HUES48 (cell line): Measurements from ENCODE around the gene PPP2R3C.
"Not testable (repeated sequence)": the region's sequence is repeated elsewhere in the genome, so short reads cannot be mapped to it uniquely, and the experiment has no call there.

Experiments used
- H3K27ac ChIP-seq: one replicate; pipeline ENCODE4 v1.7.0; 2013; ENCODE audit warnings: low read depth, low read length, inconsistent platforms
- H3K27me3 ChIP-seq: 2 replicates; pipeline ENCODE4 v1.6.1; 2013; ENCODE audit warnings: mild to moderate bottlenecking, low read length; ENCODE audit not compliant: control insufficient read depth, insufficient read depth
- H3K36me3 ChIP-seq: 2 replicates; pipeline ENCODE4 v1.6.1; 2013; ENCODE audit warnings: low read length; ENCODE audit not compliant: control insufficient read depth, insufficient read depth
- H3K4me1 ChIP-seq: 2 replicates; pipeline ENCODE4 v1.6.1; 2013; ENCODE audit warnings: mild to moderate bottlenecking, low read length; ENCODE audit not compliant: control insufficient read depth, insufficient read depth
- H3K4me3 ChIP-seq: 2 replicates; pipeline ENCODE4 v1.5.1; 2013; ENCODE audit warnings: mild to moderate bottlenecking, low read depth, low read length
- H3K9ac ChIP-seq: 2 replicates; pipeline ENCODE4 v1.6.1; 2013; ENCODE audit warnings: mild to moderate bottlenecking, low read depth, low read length, moderate library complexity
- H3K9me3 ChIP-seq: 2 replicates; pipeline ENCODE4 v1.6.1; 2013; ENCODE audit warnings: low read length; ENCODE audit not compliant: control insufficient read depth, insufficient read depth

PPP2R3C gene

DNA sequence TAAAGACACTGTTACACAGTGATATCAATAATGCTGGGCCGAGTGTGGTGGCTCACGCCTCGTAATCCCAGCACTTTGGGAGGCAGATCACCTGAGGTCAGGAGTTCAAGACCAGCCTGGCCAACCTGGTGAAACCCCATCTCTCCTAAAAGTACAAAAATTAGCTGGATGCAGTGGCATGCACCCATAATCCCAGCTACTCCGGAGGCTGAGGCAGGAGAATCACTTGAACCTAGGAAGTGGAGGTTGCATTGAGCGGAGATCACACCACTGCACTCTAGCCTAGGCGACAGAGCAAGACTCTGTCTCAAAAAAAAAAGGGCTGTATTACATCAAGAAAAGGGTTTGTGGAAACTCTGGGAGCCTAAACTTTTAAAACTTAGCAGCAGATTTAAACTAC, 27.1 kb downstream of the PPP2R3C start:
- not testable (repeated sequence) for H3K9me3 ChIP-seq, H3K4me3 ChIP-seq, H3K27ac ChIP-seq, H3K27me3 ChIP-seq, H3K4me1 ChIP-seq, H3K9ac ChIP-seq
- peaks cover 76% of the 10 kb centered on the region for H3K36me3 ChIP-seq

DNA sequence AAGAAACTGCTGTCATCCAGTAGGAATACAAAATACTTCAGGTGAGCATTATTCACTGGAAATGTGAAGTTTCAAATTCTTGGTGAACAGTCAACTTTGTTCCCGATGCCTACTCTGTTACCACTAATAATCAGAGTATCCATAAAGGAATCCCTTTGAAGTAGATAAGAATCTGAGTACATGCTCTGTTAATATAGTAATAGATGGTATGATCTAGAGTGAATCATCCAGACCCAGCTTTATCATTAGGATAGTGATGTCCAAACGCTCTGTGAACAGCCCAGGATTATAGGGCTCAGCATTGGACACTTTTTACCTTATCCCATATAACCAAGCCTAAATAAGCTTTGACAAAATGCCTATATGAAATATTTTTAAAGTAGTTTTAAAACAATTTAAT, 33.3 kb downstream of the PPP2R3C start:
- H3K4me1 ChIP-seq = no peaks in the 10 kb centered on the region
- H3K9ac ChIP-seq = no peak overlapping the region
- H3K27ac ChIP-seq = no peak overlapping the region
- peaks cover 71% of the 10 kb centered on the region for H3K36me3 ChIP-seq
- H3K27me3 ChIP-seq = no peaks in the 10 kb centered on the region
- no peaks in the 10 kb centered on the region for H3K9me3 ChIP-seq
- H3K4me3 ChIP-seq = no peak overlapping the region

DNA sequence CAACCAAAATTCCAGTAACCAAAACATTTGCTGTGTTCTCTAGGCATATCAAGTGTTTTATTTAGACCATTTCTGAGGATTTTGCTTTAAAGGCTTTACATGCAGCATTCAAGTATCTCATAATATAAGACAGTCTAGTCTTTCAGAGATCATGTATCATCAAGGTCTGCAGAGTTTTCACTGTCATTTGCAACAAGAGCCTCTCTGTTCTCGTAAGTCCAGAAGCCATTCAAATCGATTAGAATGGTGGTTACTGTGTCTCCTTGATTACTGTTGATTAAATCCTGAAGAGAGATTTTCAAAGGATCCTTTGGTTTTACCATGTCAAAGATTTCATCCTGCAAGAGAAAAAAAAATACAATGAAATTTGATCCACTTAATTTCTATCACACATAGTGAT, 36.3 kb downstream of the PPP2R3C start:
- H3K27ac ChIP-seq = no peak overlapping the region
- H3K4me3 ChIP-seq = no peak overlapping the region
- no peak overlapping the region for H3K9ac ChIP-seq
- no peaks in the 10 kb centered on the region for H3K27me3 ChIP-seq
- H3K4me1 ChIP-seq = no peaks in the 10 kb centered on the region
- H3K36me3 ChIP-seq = peaks cover 77% of the 10 kb centered on the region
- no peaks in the 10 kb centered on the region for H3K9me3 ChIP-seq

DNA sequence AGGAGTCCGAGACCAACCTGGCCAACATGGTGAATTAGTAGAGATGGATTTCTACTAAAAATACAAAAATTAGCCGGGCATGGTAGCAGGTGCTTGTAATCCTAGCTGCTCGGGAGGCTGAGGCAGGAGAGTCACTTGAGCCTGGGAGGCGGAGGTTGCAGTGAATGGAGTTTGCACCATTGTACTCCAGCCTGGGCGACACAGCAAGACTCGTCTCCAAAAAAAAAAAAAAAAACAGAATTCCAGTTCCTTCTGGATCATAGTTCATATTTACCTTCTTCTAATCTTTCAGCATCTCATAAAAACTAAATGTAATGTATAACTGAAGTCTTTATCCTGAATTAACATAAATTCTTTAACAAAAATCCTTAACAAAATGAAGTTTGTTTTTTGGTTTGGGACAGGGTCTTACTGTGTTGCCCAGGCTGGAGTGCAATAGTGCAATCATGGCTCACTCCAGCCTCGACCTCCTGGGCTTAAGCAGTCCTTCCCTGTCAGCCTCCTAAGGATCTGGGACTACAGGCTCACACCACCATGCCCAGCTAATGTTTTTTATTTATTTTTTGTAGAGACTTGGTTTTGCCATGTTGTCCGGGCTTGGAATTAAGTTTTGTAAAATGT, 38.1 kb downstream of the PPP2R3C start:
- H3K9me3 ChIP-seq = no peaks in the 10 kb centered on the region
- H3K27me3 ChIP-seq = no peaks in the 10 kb centered on the region
- H3K36me3 ChIP-seq = peaks cover 79% of the 10 kb centered on the region
- H3K4me1 ChIP-seq = no peaks in the 10 kb centered on the region
- H3K27ac ChIP-seq = no peak overlapping the region
- no peak overlapping the region for H3K4me3 ChIP-seq
- H3K9ac ChIP-seq = no peak overlapping the region

DNA sequence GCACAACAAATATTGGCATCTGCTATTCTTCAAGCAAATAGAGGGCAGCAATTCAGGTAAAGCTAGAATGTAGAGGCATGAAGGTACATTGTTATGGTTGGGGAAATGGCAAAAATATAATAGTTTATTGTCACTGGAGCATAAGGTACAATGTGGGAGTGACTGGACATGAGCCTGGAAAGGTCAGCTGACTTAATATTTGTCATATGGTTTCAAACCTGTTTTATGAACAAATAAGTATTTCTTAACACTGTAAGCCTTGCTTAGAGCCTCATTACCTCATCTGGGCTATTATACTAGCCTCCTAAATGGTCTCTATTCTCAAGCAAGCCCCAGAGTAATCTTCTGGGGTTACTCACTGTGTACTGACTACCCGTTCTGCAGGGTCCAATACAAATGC, 42.0 kb downstream of the PPP2R3C start:
- Histone ChIP-seq H3K4me1 (no peaks in the 10 kb centered on the region), H3K9ac (no peak overlapping the region), H3K36me3 (peaks cover 56% of the 10 kb centered on the region), H3K9me3 (no peaks in the 10 kb centered on the region), H3K4me3 (no peak overlapping the region), H3K27ac (no peak overlapping the region), H3K27me3 (no peaks in the 10 kb centered on the region)

DNA sequence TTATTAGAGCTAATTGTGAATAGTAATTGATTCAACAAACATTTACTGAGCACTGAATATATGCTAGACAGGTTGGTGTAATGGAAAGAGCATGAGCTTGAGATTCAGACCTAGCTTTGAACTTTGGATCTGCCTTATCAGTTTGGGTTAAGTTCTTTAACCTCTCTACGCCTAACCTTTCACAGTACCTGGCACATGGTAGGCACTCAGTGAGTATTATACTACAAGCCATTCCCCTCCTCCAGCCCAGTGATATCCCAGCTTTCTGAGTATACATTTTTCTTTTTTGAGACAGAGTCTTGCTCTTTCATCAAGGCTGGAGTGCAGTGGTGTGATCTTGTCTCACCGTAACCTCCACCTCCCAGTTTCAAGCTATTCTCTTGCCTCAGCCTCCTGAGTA, 43.7 kb downstream of the PPP2R3C start:
- H3K9me3 ChIP-seq = no peaks in the 10 kb centered on the region
- H3K36me3 ChIP-seq = peaks cover 51% of the 10 kb centered on the region
- H3K4me3 ChIP-seq = no peak overlapping the region
- H3K27me3 ChIP-seq = no peaks in the 10 kb centered on the region
- H3K9ac ChIP-seq = no peak overlapping the region
- no peaks in the 10 kb centered on the region for H3K4me1 ChIP-seq
- no peak overlapping the region for H3K27ac ChIP-seq

DNA sequence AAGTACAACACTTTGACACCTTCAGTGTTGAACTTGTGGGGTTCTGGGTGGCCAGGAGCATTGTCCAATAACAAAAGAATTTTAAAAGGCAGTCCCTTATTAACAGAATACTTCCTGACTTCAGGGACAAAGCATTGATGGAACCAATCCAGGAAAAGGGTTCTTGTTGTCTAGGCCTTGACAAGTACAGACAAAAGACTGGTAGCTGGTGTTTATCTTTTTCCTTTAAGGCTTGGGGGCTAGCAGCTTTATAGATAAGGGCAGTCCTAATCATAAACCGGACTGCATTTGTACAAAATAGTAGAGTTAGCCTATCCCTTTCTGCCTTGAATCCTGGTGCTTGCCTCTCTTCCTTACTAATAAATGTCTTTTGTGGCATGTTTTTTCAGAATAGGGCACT, 48.3 kb downstream of the PPP2R3C start:
- Histone ChIP-seq H3K27ac (no peak overlapping the region), H3K9me3 (no peaks in the 10 kb centered on the region), H3K4me3 (no peak overlapping the region), H3K36me3 (peaks cover 18% of the 10 kb centered on the region), H3K4me1 (no peaks in the 10 kb centered on the region), H3K27me3 (no peaks in the 10 kb centered on the region), H3K9ac (no peak overlapping the region)

DNA sequence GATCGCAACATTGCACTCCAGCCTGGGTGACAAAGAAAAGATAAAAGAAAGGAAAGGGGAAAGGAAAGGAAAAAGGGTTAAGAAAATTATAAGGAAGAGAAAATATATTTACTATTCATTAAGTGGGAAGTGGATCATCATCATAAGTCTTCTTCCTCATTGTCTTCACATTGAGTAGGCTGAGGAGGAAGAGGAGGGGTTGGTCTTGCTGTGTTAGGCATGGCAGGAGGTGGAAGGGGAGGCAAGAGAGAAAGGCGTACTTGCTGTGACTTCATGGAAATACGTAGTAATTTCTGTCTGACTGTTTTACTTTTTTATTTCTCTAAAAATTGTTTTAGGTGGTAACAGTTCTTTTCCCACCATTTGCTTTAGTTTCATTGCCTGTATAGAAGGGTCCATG, 49.6 kb downstream of the PPP2R3C start:
- no peaks in the 10 kb centered on the region for H3K9me3 ChIP-seq
- H3K4me3 ChIP-seq = no peak overlapping the region
- H3K27me3 ChIP-seq = no peaks in the 10 kb centered on the region
- H3K9ac ChIP-seq = no peak overlapping the region
- no peaks in the 10 kb centered on the region for H3K4me1 ChIP-seq
- no peak overlapping the region for H3K27ac ChIP-seq
- peaks cover 19% of the 10 kb centered on the region for H3K36me3 ChIP-seq

DNA sequence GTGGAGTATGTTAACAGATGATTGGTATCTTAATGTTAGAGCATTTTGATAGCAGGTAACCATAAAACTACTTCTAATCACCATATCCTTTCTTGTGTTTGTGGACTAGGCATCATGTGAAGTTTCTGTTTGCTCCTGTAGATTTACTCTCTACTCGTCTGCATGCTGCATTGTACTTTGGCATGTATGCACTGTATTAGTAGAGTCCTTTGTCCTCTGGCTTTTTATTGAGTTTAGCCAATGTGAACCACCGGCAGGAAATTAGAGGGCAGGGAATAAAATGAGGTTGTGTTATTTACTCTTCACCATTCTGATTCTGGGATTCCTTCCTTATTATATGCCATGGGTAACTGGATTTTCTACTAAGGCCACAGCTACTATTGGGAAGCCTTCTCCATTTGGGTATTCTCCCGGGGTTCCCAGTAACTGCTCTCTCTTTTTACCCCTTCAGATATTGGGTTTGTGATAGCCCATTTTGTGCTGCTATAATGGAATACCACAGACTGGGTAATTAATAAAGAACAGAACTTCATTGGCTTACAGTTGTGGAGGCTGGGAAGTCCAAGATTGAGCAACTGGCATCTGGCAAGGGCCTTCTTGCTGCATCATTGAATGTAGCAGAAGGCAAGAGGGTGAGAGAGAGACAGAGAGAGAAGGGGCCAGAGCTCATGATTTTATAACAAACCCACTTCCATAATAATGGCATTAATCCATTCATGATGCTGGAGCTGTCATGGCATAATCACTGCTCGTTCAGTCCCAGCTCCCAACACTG, 53.4 kb downstream of the PPP2R3C start:
- H3K4me3 ChIP-seq = no peak overlapping the region
- no peaks in the 10 kb centered on the region for H3K9me3 ChIP-seq
- peaks cover 12% of the 10 kb centered on the region for H3K36me3 ChIP-seq
- no peak overlapping the region for H3K9ac ChIP-seq
- H3K27me3 ChIP-seq = no peaks in the 10 kb centered on the region
- no peak overlapping the region for H3K27ac ChIP-seq
- H3K4me1 ChIP-seq = no peaks in the 10 kb centered on the region

DNA sequence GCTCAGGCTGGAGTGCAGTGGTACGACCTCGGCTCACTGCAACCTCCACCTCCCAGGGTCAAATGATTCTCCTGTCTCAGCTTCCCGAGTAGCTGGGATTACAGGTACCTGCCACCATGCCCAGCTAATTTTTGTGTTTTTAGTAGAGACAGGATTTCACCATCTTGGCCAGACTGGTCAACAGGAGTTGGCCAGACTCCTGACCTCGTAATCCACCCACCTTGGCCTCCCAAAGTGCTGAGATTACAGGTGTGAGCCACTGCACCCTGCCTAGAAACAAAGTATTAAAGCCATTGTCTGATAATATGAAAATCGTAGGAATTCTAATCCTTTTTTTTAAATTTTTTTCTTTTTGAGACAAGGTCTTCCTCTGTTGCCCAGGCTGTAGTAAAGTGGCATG, 56.1 kb downstream of the PPP2R3C start:
- not testable (repeated sequence) for H3K27ac ChIP-seq, H3K4me3 ChIP-seq, H3K27me3 ChIP-seq, H3K4me1 ChIP-seq, H3K9ac ChIP-seq, H3K9me3 ChIP-seq
- H3K36me3 ChIP-seq = peaks cover 15% of the 10 kb centered on the region

DNA sequence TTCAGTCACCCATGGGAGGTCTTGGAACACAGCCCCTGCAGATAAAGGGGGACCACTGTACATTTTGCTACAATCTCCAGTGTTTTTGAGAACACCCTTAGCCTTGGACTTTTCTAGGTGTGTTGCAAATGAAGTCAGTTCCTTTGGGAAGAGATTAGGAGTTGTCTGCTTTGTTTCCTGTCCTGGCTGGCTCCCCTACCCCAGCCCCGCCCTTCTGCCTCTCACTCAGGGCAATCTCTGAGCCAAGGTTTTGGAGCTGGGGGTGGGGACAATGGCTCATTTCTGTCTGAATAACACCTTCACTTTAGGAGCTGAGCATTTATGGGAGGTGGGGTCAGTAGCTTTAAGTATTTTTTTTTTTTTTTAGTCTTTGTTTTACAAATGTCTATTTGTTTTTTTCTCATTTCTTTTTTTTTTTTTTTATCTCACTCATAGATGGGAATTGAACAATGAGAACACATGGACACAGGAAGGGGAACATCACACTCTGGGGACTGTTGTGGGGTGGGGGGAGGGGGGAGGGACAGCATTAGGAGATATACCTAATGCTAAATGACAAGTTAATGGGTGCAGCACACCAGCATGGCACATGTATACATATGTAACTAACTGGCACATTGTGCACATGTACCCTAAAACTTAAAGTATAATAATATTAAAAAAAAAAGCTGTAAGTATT, 60.5 kb downstream of the PPP2R3C start:
- not testable (repeated sequence) for H3K27me3 ChIP-seq, H3K4me3 ChIP-seq, H3K9ac ChIP-seq, H3K9me3 ChIP-seq
- peaks cover 15% of the 10 kb centered on the region for H3K36me3 ChIP-seq
- peak overlapping the region; percentile 50 for H3K27ac ChIP-seq
- peaks cover 11% of the 10 kb centered on the region for H3K4me1 ChIP-seq
